NCI-H187 (cell line): ENCODE results near the gene HEBP1.
"Not testable (repeated sequence)": the region's sequence is repeated elsewhere in the genome, so short reads cannot be mapped to it uniquely, and the experiment has no call there.

Experiments
- DNase-seq, 2 experiments: peaks; one replicate each; lab custom pipeline; 2025; lab: John Stamatoyannopoulos, UW

Gene HEBP1

GRCh38 chr12:12999959-13000615, at the start of gene HEBP1:
Gene HEBP1 (minus strand): TSS chr12:13000265. CDS start chr12:13000114, 151 bp downstream.
- DNase-seq = peak; percentile 67 to 74

GRCh38 chr12:13049816-13050215, 49.8 kb upstream of the HEBP1 start:
- DNase-seq = no peak

- DNase-seq = no peak
These were observed 46.9 kb upstream of the HEBP1 start for GRCh38 chr12:13046964-13047363.

GRCh38 chr12:13045816-13046215, 45.8 kb upstream of the HEBP1 start:
- DNase-seq = no peak

GRCh38 chr12:13044906-13045299, 44.8 kb upstream of the HEBP1 start:
- no peak for DNase-seq

GRCh38 chr12:13044002-13044905, 44.2 kb upstream of the HEBP1 start, which contains the start of gene FAM234B:
Gene FAM234B (plus strand): TSS chr12:13044381. CDS start chr12:13044404, 23 bp downstream.
- DNase-seq = peak; percentile 27 to 38

- no peak for DNase-seq
These were observed 42.7 kb upstream of the HEBP1 start for GRCh38 chr12:13042666-13043230.

GRCh38 chr12:13041224-13041623, 41.2 kb upstream of the HEBP1 start:
- DNase-seq = no peak

GRCh38 chr12:13039328-13039956, 39.4 kb upstream of the HEBP1 start:
- no peak for DNase-seq

GRCh38 chr12:13038491-13039161, 38.6 kb upstream of the HEBP1 start:
- DNase-seq = no peak

- no peak for DNase-seq
These were observed 36.8 kb upstream of the HEBP1 start for GRCh38 chr12:13036881-13037280.

GRCh38 chr12:13035335-13035734, 35.3 kb upstream of the HEBP1 start:
- DNase-seq = not testable (repeated sequence)

GRCh38 chr12:13033476-13033875, 33.4 kb upstream of the HEBP1 start:
- no peak for DNase-seq

GRCh38 chr12:13032164-13032563, 32.1 kb upstream of the HEBP1 start:
- DNase-seq = no peak

GRCh38 chr12:13030541-13031291, 30.7 kb upstream of the HEBP1 start:
- no peak for DNase-seq

GRCh38 chr12:13028825-13029570, 28.9 kb upstream of the HEBP1 start:
- no peak for DNase-seq

- DNase-seq = no peak
These were observed 27.4 kb upstream of the HEBP1 start for GRCh38 chr12:13027508-13027907.

GRCh38 chr12:13027032-13027431, 27.0 kb upstream of the HEBP1 start:
- DNase-seq = no peak

GRCh38 chr12:13026286-13026685, 26.2 kb upstream of the HEBP1 start:
- DNase-seq = no peak

GRCh38 chr12:13024531-13024916, 24.5 kb upstream of the HEBP1 start:
- DNase-seq = no peak
